ENCODE results near the gene CXCR5. TPM values are rescaled to one million over a fixed set of nuclear protein-coding genes. Genes with fewer than 3 reads are reported as not detected.

Gene CXCR5
- total RNA-seq, 1 donor from 2014 or later: not detected

DNA sequence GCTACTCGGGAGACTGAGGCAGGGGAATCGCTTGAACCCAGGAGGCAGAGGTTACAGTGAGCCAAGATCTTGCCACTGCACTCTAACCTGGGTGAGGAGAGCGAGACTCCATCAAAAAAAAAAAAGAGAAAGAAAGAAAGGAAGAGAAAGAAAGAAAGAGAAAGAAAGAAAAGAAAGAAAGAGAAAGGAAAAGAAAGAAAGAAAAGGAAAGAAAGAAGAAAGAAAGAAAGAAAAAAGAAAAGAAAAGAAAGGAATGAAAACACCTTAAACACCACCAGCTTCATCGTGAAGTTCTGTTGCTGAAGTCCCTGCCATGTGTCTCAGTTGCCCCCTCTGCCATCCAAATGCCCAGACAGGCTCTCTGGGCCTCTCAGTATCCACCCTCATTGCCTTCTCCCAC, 9.9 kb upstream of the CXCR5 start:
- no peak for DNase-seq (ENCODE audit: low spot score)

DNA sequence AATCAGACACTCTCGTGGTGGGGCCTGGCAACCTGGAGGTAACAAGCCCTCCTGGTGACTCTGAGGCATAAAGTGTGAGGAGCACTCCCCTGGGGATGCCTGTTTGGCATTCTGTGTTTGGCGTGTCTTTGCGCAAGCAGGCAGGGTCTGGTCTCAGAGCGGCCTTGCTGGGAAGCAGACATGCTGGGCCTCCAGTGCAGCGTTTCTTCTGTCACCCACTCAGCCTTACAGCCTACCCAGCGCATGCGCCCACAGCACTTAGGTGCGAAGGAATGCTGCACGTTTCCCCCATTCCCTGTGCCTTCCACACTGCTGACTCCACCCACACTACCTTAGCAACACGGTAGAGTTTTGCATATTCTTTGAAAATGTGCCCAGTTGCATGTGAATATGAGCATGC, 7.4 kb upstream of the CXCR5 start:
- no peak for DNase-seq (ENCODE audit: low spot score)

GRCh38 chr11:118877487-118878162, 6.1 kb upstream of the CXCR5 start:
- no peak for DNase-seq (ENCODE audit: low spot score)

DNA sequence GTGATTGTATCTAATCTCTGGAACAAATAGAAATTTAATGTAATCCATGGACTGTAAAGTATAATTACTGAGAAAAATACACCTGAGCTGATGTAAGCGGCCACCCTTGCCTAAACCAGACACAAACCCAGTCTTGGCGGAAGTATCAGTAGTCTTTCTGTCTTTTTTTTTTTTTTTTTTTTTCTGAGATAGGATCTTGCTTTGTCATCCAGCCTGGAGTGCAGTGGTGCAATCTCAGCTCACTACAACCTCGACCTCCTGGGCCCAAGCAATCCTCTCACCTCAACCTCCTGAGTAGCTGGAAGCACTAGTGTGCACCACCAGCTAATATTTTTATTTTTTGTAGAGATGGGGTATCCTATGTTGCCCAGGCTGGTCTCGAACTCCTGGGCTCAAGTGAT, 5.5 kb upstream of the CXCR5 start:
- DNase-seq (ENCODE audit: low spot score): no peak

GRCh38 chr11:118881228-118881627, 2.5 kb upstream of the CXCR5 start:
- DNase-seq (ENCODE audit: low spot score): no peak

DNA sequence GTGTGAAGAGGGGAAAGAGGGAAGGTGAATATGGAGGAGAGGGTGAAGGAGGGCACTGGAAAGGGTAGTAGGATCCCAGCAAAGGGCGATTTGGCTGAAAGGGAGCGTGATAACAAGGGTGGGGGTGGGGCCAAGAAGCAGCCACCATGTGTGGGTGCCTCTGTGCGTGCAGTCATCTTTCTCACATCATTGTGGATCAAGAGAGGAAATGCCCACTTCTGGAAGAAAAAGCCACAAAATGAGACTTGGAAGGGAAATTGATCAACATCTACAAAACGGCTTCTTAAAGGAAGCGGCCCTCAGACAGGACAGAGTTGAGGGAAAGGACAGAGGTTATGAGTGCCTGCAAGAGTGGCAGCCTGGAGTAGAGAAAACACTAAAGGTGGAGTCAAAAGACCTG, 1.2 kb upstream of the CXCR5 start:
- DNase-seq (ENCODE audit: low spot score): no peak

GRCh38 chr11:118883004-118883367, 706 bp upstream of the CXCR5 start:
- DNase-seq (ENCODE audit: low spot score): no peak

- no peak for DNase-seq (ENCODE audit: low spot score)
These were observed 1.2 kb downstream of the CXCR5 start for GRCh38 chr11:118884875-118885274.

DNA sequence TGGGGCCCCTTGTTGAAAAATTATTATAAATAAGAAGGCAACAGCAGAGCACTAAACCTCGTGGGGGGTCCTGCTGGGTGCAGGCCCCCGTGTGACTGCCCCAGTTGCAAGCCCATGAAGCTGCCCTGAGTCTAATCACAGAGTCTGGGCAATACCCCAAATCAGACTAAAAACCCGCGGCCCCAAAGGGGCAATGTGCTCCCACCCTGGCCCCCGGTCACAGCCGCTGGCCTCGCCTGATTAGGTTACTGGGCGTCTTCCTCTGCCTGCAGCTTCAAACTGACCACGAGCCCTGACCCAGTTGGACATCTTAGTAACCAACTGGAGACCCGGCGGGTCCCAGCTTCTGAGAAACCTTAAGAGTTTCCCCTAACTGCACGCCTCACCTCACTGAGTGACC, 1.6 kb downstream of the CXCR5 start:
- DNase-seq (ENCODE audit: low spot score): no peak

DNA sequence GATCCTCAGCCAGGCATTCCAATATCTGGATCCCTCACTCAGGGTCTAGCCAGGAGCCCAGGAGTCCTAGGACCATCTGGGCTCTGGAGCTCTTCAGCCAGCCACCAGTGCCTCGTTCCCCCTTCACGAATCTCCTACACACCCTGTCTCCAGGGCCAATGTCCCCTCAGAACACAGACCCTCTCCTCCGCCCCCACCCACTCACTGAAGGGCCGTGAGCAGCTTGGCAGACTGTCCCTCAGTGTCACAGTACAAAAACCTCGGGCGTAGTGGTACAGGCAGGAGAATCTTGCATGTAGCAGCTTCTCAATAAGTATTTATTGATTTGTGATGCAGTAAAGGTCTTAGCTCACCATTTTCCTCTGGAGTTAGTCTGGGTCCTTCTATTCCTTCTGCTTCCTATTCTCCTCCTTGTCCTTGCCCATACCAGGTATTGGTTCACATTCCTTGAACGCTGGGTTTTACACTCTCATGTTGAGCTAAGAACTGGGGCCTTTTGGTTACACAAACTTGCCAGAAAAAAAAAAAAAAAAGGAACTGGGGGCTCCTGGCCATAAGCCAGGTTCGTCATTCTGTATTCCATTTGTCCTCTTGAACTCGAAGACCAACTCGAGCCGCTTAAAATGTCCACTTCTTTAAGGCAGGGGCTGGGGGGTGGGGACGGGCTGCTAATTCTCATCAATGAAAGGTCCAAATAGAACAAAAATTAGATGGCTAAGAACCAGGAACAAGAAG, 2.3 kb downstream of the CXCR5 start:
- no peak for DNase-seq (ENCODE audit: low spot score)

- DNase-seq (ENCODE audit: low spot score): no peak
These were observed 3.0 kb downstream of the CXCR5 start for GRCh38 chr11:118886681-118887111.

GRCh38 chr11:118887206-118887605, 3.5 kb downstream of the CXCR5 start:
- no peak for DNase-seq (ENCODE audit: low spot score)

DNA sequence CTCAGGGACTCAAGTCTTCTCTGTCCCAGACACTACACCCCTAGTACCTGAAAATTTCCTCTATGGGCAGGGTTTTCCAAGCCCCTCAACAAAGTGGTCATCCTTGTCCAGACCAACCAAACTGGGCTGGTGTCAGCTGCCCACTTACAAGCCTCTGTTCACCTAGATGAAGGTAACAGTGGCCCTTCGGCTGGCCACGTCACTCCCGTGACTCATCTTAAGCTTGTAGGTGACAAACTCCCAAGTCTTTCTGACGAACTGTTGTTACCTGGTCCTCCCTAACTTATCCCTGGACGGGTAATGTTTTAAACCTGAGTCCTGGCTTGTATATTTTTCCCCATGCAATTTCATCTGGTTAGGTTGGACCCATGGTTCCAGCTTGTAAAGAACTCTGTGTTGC, 4.7 kb downstream of the CXCR5 start:
- DNase-seq (ENCODE audit: low spot score): no peak

DNA sequence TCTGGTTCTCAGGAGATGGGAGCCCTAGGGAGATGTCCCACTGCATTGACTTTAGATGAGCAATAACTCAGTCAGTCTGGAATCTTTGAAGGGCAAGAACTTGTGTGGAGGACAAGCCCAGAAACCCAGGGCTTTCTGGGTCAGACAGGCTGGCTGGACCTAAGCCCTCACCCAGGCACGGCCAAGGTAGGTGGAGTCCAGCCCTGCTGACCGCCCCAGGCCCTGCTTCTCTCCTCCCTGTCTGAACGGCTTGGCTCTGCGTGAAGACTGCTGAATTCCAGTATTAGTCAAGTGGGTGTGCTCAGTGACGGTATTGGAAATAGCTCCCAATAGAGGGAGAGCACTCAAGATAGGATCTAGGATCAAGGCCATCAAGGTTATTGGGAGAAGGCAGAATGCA, 6.1 kb downstream of the CXCR5 start:
- no peak for DNase-seq (ENCODE audit: low spot score)

DNA sequence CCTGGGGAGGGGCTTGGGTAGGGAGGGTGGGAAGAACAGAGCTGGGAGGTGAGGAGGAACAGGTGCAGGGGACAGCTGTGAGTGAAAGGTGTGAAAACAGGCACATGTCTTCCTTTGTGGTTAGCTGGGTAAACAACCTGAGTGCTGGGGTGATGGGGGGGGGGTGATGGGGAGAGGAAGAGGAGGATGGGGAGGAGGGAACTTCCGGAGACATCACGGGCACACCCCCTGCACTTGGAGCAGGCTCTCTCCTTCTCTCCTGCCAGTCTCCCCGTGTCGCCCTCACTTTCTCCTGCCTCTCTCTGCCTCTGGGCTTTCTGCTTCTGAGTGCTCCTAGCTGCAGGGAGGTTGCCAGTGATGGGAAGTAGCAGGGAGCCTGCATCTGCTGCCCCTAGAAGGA, 8.8 kb downstream of the CXCR5 start:
- DNase-seq (ENCODE audit: low spot score): no peak

DNA sequence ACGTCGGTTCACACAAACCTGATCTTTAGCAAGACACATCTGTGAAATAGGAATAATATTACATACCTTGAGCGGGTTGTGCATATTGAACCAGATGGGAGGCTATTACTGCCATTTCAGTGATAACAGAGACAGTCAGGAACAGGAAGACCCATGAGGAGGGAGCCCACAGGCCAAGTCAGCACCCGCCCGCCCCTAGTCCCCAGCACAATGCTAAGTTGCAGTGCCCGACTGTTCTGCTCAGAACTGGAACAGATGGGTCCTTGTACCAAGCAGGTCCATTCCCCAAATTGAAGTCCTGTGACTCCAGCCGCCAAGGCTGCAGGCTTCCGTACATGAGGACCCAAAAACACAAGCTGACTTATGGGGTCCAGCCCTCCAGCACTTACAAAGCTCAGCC, 9.3 kb downstream of the CXCR5 start:
- no peak for DNase-seq (ENCODE audit: low spot score)

DNA sequence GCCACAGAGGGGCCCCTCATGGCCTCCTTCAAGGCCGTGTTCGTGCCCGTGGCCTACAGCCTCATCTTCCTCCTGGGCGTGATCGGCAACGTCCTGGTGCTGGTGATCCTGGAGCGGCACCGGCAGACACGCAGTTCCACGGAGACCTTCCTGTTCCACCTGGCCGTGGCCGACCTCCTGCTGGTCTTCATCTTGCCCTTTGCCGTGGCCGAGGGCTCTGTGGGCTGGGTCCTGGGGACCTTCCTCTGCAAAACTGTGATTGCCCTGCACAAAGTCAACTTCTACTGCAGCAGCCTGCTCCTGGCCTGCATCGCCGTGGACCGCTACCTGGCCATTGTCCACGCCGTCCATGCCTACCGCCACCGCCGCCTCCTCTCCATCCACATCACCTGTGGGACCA, 10.0 kb downstream of the CXCR5 start:
- DNase-seq (ENCODE audit: low spot score): no peak

DNA sequence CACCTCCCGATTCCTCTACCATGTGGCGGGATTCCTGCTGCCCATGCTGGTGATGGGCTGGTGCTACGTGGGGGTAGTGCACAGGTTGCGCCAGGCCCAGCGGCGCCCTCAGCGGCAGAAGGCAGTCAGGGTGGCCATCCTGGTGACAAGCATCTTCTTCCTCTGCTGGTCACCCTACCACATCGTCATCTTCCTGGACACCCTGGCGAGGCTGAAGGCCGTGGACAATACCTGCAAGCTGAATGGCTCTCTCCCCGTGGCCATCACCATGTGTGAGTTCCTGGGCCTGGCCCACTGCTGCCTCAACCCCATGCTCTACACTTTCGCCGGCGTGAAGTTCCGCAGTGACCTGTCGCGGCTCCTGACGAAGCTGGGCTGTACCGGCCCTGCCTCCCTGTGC, 10.5 kb downstream of the CXCR5 start:
- DNase-seq (ENCODE audit: low spot score): no peak

- DNase-seq (ENCODE audit: low spot score): no peak
These were observed 11.7 kb downstream of the CXCR5 start for GRCh38 chr11:118895093-118896039.

- DNase-seq (ENCODE audit: low spot score): no peak
These were observed 12.8 kb downstream of the CXCR5 start for GRCh38 chr11:118896472-118896913.

GRCh38 chr11:118896921-118897591, 13.4 kb downstream of the CXCR5 start:
- DNase-seq (ENCODE audit: low spot score): no peak
